GM19467 (cell line): ENCODE data around the gene CTNNA3.
"Not testable (repeated sequence)": the region's sequence is repeated elsewhere in the genome, so short reads cannot be mapped to it uniquely, and the experiment has no call there.

Source experiments
- ATAC-seq: cut with Tn5 transposase; IDR thresholded peaks from one replicate; pipeline ENCODE4 v1.9.1; 2021; ENCODE audit warnings: mild to moderate bottlenecking, moderate library complexity; ENCODE audit not compliant: unreplicated experiment

CTNNA3 gene

DNA sequence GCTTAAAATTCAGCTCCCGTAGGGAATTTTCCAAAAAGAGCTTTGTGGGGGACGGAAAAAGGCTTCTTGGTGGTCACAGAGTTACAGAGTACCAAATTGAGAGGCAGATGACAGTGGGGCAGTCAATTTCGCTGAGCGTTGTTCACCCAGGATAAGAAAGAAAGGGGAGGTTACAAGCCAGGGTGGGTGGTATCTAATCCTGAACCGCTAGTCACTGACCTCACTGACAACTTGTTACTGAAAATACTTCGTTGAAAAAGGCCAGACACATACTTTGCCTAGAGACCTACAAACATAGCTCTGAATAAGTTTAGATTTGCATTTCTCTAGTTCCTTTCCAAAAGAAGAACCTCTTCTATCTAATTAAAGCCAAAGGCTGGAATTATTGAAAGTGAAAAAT is at the start of gene CTNNA3:
Gene CTNNA3 (minus strand): TSS at position 167 of the 400 bp plus-strand sequence.
- no peak for ATAC-seq

DNA sequence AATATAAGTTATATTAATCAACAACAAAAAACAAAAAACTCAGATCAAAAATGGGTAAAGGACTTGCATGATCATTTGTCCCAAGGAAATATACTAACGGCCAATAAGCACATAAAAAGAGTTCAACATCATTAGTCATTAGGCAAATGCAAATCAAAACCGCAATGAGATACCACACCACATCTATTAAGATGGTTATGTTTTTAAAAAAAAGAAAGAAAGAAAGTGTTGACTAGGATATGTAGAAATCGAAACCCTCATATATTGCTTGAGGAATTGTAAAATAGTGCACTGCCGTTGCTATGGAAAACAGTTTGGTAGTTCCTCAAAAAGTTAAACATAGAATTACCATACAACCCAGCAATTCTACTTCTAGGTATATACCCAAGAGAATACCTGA is 39.4 kb upstream of the CTNNA3 start:
- ATAC-seq: no peak

DNA sequence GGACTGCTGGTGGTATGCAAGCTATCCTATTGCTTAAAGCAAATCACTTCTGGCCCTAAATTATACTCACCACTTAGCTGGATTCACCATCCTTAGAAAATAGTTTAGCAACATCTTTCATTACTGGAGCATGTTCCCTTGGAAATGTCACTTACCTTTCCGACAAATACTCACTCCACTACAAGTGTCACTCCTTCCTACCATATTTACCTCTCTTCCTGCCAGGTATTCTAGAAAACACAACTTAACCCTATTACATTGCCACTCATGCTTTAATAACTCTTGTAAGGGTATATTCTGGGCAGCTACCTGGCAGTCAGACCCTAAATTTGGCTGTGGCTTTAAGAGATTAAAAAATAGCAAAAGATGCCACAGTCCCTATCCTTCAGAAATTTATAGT is 37.5 kb upstream of the CTNNA3 start:
- ATAC-seq: no peak

- ATAC-seq: no peak
These were observed 29.6 kb upstream of the CTNNA3 start for GRCh38 chr10:67725567-67725966.

DNA sequence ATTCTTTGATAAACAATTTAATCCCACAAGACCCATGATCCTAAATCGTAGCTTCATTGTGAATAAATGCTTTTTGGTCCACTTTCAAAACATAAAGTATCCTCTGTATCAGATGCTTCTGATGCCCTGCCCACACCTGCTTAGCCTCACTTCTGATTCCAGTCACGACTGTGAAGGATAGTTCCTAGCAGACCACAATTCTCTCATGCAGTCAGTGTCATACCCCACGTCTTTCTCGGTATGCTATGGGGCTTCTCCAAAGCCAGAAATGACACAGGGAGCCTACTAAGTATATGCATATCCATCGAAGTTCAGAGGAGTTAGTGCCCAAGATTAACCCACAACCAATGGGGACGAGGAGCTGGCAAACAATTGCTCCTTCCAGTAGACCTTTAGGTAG is 27.6 kb upstream of the CTNNA3 start:
- ATAC-seq: no peak

DNA sequence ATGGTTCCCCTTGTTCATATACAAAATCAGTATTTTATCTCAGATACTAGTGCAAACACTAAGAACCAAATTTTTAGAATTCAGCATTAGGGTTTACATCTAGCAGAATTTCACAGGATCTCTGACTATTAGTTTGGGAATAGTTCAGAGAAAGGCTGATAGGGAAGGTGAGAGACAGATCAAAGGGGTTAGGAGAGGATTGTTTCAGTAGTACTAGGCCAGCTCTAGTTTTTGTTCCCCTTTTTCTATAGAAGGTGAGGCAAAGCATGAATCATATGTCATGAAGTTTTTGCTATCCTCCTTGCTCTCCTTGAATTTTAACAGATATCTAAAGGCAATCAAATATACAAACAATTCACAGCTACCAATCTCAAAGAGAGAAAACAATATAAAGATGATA is 26.1 kb upstream of the CTNNA3 start:
- ATAC-seq: no peak

GRCh38 chr10:67716455-67716854 is 20.5 kb upstream of the CTNNA3 start:
- not testable (repeated sequence) for ATAC-seq

DNA sequence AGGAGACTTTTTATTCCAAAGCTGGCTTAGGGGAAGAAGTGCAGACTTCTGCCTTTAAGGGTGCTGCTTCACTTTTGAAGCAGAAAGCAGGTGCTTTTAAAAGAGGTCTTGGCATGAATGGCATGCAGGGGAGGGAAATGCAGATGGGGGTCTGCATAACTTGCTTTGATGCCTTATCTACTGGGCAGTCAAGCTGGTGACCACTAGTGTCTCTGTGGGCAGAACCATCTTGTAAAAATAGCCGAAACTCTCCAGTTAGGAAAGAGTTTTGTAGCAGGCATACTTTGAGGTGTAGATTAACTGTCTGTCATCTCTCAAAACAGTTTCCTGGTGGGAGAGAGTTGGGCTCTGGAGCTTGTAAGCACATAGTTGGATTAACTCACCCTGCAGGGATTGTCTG is 9.9 kb upstream of the CTNNA3 start:
- no peak for ATAC-seq

DNA sequence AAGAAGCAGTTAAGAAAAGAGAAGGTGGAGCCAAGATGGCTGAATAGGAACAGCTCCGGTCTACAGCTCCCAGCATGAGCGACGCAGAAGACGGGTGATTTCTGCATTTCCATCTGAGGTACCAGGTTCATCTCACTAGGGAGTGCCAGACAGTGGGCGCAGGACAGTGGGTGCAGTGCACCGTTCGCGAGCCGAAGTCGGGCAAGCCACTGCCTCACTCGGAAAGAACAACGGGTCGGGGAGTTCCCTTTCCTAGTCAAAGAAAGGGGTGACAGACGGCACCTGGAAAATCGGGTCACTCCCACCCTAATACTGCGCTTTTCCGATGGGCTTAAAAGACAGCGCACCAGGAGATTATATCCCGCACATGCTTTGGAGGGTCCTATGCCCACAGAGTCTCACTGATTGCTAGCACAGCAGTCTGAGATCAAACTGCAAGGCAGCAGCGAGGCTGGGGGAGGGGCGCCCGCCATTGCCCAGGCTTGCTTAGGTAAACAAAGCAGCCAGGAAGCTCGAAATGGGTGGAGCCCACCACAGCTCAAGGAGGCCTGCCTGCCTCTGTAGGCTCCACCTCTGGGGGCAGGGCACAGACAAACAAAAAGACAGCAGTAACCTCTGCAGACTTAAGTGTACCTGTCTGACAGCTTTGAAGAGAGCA is 3.7 kb upstream of the CTNNA3 start:
- ATAC-seq: not testable (repeated sequence)

GRCh38 chr10:67698164-67698563 is 2.2 kb upstream of the CTNNA3 start:
- ATAC-seq: no peak

DNA sequence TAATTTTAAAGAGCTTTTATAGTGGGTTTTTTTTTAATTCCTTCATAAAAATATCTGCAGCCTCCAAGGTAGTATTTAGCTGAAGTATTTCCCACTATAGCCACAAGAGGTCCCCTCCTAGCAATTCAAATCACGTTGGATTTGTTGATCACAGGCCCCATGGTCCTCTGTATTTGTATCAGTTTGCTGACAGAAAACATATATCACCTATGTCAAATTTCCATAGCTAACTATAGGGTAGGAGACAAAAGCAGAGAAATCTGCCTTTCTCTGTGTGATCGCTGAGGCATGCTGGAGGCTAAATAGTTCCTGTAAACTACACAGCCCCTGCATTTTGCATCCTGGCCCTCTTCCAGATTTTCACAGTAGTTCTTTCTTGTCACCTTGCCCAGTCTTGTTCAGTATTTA is 1.7 kb upstream of the CTNNA3 start:
- peak; percentile 76 for ATAC-seq

- no peak for ATAC-seq
These were observed 684 bp upstream of the CTNNA3 start for GRCh38 chr10:67696679-67697078.

- ATAC-seq: no peak
These were observed 440 bp downstream of the CTNNA3 start for GRCh38 chr10:67695555-67695954.

- ATAC-seq: not testable (repeated sequence)
These were observed 4.1 kb downstream of the CTNNA3 start for GRCh38 chr10:67691861-67692260.

- not testable (repeated sequence) for ATAC-seq
These were observed 5.5 kb downstream of the CTNNA3 start for GRCh38 chr10:67690540-67690939.

DNA sequence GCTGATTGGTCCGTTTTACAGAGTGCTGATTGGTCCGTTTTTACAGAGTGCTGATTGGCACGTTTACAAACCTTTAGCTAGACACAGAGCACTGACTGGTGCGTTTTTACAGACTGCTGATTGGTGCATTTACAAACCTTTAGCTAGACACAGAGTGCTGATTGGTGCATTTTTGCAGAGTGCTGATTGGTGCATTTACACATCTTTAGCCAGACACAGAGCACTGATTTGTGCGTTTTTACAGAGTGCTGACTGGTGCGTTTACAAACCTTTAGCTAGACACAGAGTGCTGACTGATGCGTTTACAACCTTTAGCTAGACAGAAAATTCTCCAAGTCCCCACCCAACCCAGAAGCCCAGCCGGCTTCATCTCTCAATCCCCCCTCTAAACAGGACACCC is 11.9 kb downstream of the CTNNA3 start:
- not testable (repeated sequence) for ATAC-seq

- no peak for ATAC-seq
These were observed 17.5 kb downstream of the CTNNA3 start for GRCh38 chr10:67678335-67678974.

- no peak for ATAC-seq
These were observed 19.7 kb downstream of the CTNNA3 start for GRCh38 chr10:67676208-67676825.

DNA sequence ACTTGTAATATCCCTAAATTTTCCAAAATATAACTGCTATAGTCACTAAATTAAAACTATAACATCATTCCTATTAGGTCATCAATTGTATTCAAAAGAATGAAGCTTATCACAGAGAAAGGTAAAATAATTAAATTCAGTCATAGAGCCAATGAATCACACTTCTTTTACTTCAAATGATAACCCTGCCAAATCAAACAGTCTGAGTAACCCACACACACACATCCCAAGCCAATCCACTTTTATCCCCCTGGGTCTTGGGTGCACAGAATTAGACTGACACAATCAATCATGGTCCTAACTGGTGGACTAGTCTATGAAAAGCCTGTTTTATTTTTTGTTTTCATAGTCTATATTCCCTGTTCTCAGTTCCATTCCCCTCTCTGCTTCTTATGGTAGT is 25.6 kb downstream of the CTNNA3 start:
- no peak for ATAC-seq

DNA sequence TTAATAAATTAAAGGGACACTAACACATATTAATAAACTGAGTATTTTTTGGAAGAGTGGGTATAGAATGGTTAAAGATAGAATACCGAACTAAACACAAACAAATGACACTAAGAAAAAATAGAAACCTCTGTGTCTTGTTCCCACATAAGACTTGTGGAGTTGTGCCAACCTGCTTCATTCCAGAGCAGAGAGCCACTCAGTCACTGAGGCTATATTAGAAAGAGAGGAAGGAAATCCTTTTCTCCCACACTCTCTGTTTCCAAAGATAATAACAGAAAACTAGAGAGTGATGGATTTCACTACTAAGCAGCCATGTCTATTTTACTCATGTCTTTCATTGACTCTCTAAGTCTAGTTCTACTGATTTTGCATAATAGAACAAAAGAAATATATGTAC is 26.0 kb downstream of the CTNNA3 start:
- no peak for ATAC-seq

DNA sequence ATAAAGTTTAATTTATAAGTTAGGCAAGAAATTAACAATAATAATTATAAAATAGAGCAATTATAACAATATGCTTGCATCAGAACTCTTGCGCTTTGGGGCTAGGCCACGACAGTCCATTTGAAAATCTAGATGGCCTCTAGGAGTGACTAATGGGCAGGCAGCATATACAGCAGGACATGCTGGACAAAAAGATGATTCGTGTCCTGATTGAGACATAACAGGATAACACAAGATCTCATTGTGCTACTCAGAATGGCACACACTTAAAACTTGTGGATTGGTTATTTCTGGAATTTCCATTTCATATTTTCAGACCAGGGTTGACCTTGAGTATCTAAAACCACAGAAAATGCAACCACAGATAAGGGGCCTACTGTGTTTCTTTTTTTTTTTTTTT is 27.5 kb downstream of the CTNNA3 start:
- ATAC-seq: no peak

GRCh38 chr10:67667035-67667425 is 29.0 kb downstream of the CTNNA3 start:
- no peak for ATAC-seq
